Stomach smooth muscle (tissue), 2 donors: Measurements from ENCODE around the gene BRAF.

Experiments used
- H3K27ac ChIP-seq: one replicate; pipeline ENCODE4 v1.7.0; 2013; ENCODE audit warnings: mild to moderate bottlenecking, low read length, inconsistent platforms
- H3K27me3 ChIP-seq, 2 donors: one replicate each; pipeline ENCODE4 v1.7.0; 2013; ENCODE audit warnings: low read length in 2 of 2; ENCODE audit not compliant: insufficient read depth in 2 of 2, control insufficient read depth in 1 of 2
- H3K36me3 ChIP-seq, 2 donors: one replicate each; pipeline ENCODE4 v1.7.0; 2013; ENCODE audit warnings: low read length in 2 of 2; ENCODE audit not compliant: control insufficient read depth in 2 of 2, insufficient read depth in 2 of 2
- H3K4me1 ChIP-seq: one replicate; pipeline ENCODE4 v1.7.0; 2013; ENCODE audit warnings: low read length; ENCODE audit not compliant: control insufficient read depth, insufficient read depth
- H3K4me3 ChIP-seq, 2 donors: one replicate each; pipeline ENCODE4 v1.7.0; 2013; ENCODE audit warnings: low read length in 2 of 2
- H3K9ac ChIP-seq, 2 donors: one replicate each; pipeline ENCODE4 v1.7.0; 2013; ENCODE audit warnings: low read length in 2 of 2, mild to moderate bottlenecking in 1 of 2
- H3K9me3 ChIP-seq, 2 donors: one replicate each; pipeline ENCODE4 v1.7.0; 2013; ENCODE audit warnings: low read length in 2 of 2; ENCODE audit not compliant: control insufficient read depth in 2 of 2
- donor health status: healthy.
- donor health status: Pancreatic carcinoma.

BRAF gene

DNA sequence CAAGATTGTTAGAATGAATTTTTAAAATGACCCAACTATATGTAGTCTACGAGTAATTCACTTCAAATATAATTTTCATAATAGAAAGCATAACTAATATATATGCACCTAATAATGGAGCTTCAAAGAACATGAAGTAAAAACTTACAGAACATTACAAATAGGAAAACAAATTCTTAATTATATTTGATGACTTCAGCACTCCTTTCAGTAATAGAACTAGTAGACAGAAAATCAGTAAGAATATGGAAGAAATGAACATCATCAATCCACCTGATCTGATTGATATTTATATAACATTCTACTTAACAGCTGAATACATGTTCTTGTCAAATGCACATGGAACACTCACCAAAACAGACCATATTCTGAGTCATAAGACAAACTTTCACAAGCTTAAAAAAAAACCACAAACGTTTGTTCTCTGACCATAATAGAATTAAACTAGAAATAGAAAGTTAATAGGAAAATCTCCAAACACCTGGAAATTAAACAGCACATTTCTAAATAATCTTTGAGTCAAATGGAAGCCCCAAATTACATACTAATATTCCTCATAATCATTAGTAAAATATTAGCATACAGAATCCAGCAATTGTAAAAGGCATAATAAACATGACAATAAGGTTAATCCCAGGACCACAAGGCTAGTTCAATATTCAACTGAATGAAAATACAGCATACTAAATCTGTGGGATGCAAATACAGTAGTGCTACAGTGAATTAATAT, 48.0 kb downstream of the BRAF start:
- no peak overlapping the region for H3K9ac ChIP-seq
- H3K27ac ChIP-seq, result no peak overlapping the region
- no peaks in the 10 kb centered on the region for H3K27me3 ChIP-seq
- H3K9me3 ChIP-seq, result no peaks in the 10 kb centered on the region
- H3K36me3 ChIP-seq, result no peaks in the 10 kb centered on the region
- H3K4me1 ChIP-seq, result no peaks in the 10 kb centered on the region
- H3K4me3 ChIP-seq, result no peak overlapping the region

DNA sequence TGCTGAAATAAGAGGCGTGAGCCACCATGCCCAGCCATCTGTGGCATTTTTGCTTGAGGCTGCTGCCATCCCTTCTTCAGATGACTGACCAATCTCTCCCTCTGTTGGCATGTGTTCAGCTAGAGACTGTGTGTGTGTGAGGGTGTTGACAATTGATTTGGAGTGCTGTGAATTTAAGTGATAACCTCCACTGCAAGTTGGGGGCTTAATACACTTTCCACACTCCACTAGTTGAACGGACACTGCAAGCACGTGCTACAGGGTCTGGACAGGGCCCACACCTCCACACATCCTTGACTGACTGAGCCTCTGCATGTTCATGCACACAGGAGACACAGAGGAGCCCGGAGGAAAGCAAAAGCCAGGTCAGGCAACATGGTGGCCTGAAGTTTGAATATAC, 51.3 kb downstream of the BRAF start:
- Histone ChIP-seq H3K27me3 (no peaks in the 10 kb centered on the region), H3K36me3 (no peaks in the 10 kb centered on the region), H3K9me3 (no peaks in the 10 kb centered on the region), H3K27ac (no peak overlapping the region), H3K4me1 (no peaks in the 10 kb centered on the region), H3K4me3 (no peak overlapping the region), H3K9ac (no peak overlapping the region)

DNA sequence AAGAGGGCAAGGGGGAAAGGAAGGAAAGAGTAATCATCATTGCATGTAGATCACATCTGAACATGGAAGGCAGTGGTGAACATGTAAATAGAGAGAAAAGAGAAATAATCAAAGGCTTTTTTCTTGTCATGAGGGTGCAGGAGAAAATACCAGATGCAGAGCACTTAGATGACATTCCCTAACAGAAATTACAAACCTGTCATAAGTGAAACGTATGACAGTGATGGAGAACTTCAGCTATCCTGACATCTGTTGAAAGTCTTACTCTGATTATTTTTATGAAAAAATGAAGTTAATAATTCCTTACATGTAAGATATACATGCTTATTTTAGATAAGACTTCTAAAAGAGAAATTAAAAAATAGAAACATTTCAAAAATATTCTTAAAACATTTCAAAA, 54.7 kb downstream of the BRAF start:
- H3K9ac ChIP-seq, result no peak overlapping the region
- no peak overlapping the region for H3K27ac ChIP-seq
- no peak overlapping the region for H3K4me3 ChIP-seq
- H3K27me3 ChIP-seq, result no peaks in the 10 kb centered on the region
- H3K36me3 ChIP-seq, result no peaks in the 10 kb centered on the region
- no peaks in the 10 kb centered on the region for H3K9me3 ChIP-seq
- H3K4me1 ChIP-seq, result no peaks in the 10 kb centered on the region

DNA sequence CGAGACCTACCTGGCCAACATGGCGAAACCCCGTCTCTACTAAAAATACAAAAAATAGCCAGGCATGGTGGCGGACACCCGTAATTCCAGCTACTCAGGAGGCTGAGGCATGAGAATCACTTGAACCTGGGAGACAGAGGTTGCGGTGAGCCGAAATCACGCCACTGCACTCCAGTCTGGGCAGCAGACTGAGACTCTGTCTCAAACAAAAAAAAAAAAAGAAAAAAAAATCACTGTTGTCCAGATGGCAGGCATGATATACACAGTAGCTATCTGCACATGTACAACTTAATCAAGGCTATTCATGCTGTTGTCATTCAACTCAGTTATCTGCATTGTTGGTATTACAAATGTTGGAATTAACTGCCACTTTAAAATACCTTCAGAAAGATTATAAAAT, 55.3 kb downstream of the BRAF start:
- Histone ChIP-seq H3K9me3 (no peaks in the 10 kb centered on the region), H3K4me1 (no peaks in the 10 kb centered on the region), H3K4me3 (no peak overlapping the region), H3K27ac (no peak overlapping the region), H3K9ac (no peak overlapping the region), H3K27me3 (no peaks in the 10 kb centered on the region), H3K36me3 (no peaks in the 10 kb centered on the region)

DNA sequence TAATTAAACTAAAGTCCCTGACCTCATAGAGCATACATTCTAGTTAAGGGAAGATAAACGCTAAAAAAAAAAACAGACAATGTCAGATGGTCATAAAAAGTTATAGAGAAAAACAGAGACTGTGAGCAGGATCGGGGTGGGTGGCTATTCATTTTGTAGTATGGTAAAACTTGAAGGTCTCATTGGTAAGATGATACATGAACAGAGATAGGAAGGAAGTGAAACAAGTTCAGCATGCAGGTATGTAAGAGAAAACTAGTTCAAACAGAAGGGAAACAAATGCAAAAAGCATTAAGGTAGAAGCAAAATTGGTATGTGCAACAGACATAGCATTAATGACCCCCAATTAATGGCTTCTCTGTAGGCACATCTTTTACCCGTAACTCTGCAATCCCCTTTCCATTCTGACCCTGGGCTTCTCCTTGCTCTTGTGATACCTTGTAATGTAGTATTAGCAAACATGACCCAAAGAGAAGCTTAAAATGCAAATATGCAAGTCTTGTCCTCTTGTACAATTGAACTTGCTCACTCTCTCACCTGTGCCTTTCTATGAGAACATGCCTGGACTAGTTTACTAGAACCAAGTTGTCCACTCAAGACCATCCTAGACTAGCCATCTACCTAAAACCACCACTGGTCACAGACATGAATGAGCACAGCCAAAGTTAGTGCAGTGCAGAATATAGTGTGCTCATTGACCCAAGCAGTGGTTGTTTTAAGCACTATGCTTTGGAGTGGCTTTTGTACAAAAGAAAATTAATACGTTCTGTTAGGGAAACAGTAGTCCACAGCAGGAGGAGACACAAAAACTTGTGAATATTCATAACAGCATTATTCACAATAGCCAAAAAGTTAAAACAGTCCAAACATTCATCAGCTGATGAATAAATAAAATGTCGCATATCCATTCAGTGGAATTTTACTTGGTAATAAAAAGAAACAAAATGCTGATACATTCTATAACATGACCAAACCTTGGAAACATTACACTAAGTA, 57.0 kb downstream of the BRAF start:
- Histone ChIP-seq H3K4me1 (no peaks in the 10 kb centered on the region), H3K36me3 (no peaks in the 10 kb centered on the region), H3K4me3 (no peak overlapping the region)

DNA sequence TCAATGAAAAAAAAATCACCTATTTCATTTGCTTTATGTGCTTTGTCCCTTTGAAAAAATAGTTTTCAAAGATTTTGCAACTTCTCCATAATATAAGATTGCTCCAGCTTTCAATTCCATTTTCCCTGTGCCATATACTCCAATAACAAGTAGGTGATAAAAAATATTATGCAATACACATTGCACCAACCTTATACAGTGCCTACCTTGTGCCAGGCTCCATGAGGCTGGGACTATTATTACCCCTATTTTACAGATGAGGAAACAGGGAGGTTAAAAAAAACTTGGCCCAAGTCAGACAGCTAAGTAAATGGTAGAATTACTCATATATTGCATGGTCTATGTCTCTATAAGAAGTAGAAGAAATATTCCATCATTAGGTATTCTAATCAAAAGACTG, 57.8 kb downstream of the BRAF start:
- H3K4me3 ChIP-seq, result no peak overlapping the region
- no peaks in the 10 kb centered on the region for H3K27me3 ChIP-seq
- H3K9ac ChIP-seq, result no peak overlapping the region
- H3K27ac ChIP-seq, result no peak overlapping the region
- H3K36me3 ChIP-seq, result no peaks in the 10 kb centered on the region
- no peaks in the 10 kb centered on the region for H3K9me3 ChIP-seq
- no peaks in the 10 kb centered on the region for H3K4me1 ChIP-seq

More for the DNA sequence above, 57.0 kb downstream of the BRAF start:
- no peak overlapping the region for H3K9ac ChIP-seq
- H3K27ac ChIP-seq, result no peak overlapping the region
- H3K27me3 ChIP-seq, result no peaks in the 10 kb centered on the region
- no peaks in the 10 kb centered on the region for H3K9me3 ChIP-seq

DNA sequence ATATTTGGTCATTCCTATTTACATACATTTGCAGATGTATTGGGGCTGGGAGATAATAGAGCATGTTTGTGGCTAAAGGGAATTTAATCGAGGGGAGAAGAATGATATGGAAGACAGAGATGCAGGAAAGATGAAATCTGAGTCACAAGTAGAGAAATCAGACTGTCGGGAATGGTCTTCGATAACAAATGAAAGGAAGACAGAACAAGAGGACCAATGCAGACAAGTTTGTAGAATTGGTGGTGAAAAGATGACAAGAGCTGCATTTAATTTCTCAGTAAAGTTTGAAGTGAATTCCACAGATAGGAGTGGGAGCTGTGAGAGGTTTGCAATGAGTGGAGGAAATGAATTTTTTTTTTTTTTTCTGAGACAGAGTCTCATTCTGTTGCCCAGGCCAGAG, 60.0 kb downstream of the BRAF start:
- H3K27me3 ChIP-seq, result no peaks in the 10 kb centered on the region
- H3K9ac ChIP-seq, result no peak overlapping the region
- no peak overlapping the region for H3K27ac ChIP-seq
- H3K4me1 ChIP-seq, result no peaks in the 10 kb centered on the region
- no peak overlapping the region for H3K4me3 ChIP-seq
- no peaks in the 10 kb centered on the region for H3K36me3 ChIP-seq
- no peaks in the 10 kb centered on the region for H3K9me3 ChIP-seq

DNA sequence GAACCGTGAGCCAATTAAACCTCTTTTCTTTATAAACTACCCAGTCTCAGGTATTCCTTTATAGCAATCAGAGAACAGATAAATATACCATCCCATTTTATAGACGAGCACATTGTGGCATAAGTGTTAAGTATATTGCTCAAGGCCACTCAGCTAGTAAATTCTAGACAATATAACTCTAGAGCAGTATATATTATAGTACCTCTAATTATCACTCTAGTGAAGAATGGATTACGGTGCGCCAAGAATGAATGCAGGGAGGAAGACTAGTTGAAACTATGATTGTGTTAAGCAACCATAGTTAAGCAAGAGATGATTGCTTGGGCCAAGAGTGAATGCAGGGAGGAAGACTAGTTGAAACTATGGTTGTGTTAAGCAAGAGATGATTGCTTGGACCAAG, 60.9 kb downstream of the BRAF start:
- no peaks in the 10 kb centered on the region for H3K9me3 ChIP-seq
- no peak overlapping the region for H3K27ac ChIP-seq
- no peak overlapping the region for H3K4me3 ChIP-seq
- no peaks in the 10 kb centered on the region for H3K4me1 ChIP-seq
- H3K36me3 ChIP-seq, result no peaks in the 10 kb centered on the region
- no peak overlapping the region for H3K9ac ChIP-seq
- H3K27me3 ChIP-seq, result no peaks in the 10 kb centered on the region

DNA sequence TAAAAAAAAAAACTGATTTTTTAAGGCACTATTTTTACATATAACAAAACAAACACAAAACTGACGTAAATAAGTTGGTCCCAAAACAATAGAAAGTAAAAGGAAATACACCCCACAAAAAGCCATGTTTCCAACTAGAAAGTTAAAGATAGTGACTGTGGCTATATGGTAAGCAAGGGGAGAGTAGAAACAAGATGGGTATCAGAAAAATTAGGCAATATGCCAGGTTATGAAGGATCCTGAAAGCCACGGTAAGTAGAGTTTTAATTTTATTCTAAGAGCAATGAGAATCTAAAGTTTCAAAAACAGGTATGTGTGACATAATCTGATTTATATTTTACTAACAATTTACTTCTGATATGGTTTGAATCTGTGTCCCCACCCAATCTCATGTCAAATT, 61.5 kb downstream of the BRAF start:
- Histone ChIP-seq H3K4me3 (no peak overlapping the region), H3K9me3 (no peaks in the 10 kb centered on the region), H3K36me3 (no peaks in the 10 kb centered on the region), H3K9ac (no peak overlapping the region), H3K27me3 (no peaks in the 10 kb centered on the region), H3K4me1 (no peaks in the 10 kb centered on the region), H3K27ac (no peak overlapping the region)

DNA sequence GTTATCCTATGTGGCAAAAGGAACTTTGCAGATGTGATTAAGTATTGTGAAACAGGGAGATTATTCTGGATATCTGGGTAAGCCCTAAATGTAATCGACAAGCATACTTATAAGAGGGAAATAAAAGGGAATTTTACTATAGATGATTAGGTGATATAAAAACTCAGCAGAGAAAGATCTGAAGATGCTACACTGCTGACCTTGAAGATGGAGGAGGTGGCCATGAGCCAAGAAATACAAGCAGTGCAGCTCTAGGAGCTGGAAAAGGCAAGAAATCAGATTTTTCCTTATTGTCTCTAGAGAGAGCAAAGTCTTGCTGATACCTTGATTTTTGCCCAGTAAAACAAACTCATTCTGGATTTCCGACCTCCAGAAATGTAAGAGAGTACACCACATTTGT, 67.7 kb downstream of the BRAF start:
- Histone ChIP-seq H3K4me3 (no peak overlapping the region), H3K4me1 (no peaks in the 10 kb centered on the region), H3K9ac (no peak overlapping the region), H3K27me3 (no peaks in the 10 kb centered on the region), H3K36me3 (no peaks in the 10 kb centered on the region), H3K27ac (no peak overlapping the region), H3K9me3 (no peaks in the 10 kb centered on the region)
